GM12892 (cell line): ENCODE results near the gene PFKFB4.

ENCODE experiments used
- POLR2A ChIP-seq: IDR thresholded peaks from 2 replicates; pipeline ENCODE4 v1.6.1; 2011; ENCODE audit warnings: low read depth, low read length, control low read depth
- POLR2AphosphoS5 ChIP-seq: IDR thresholded peaks from 2 replicates; pipeline ENCODE4 v1.6.1; 2011; ENCODE audit warnings: low read depth, low read length, control low read depth

- TF ChIP-seq POLR2AphosphoS5 (no peak), POLR2A (no peak)
These were observed 53.9 kb downstream of the PFKFB4 start for GRCh38 chr3:48502728-48503168.
